ENCODE results near the gene LPCAT1.
"Not testable (repeated sequence)": the region's sequence is repeated elsewhere in the genome, so short reads cannot be mapped to it uniquely, and the experiment has no call there.

The LPCAT1 gene

DNA sequence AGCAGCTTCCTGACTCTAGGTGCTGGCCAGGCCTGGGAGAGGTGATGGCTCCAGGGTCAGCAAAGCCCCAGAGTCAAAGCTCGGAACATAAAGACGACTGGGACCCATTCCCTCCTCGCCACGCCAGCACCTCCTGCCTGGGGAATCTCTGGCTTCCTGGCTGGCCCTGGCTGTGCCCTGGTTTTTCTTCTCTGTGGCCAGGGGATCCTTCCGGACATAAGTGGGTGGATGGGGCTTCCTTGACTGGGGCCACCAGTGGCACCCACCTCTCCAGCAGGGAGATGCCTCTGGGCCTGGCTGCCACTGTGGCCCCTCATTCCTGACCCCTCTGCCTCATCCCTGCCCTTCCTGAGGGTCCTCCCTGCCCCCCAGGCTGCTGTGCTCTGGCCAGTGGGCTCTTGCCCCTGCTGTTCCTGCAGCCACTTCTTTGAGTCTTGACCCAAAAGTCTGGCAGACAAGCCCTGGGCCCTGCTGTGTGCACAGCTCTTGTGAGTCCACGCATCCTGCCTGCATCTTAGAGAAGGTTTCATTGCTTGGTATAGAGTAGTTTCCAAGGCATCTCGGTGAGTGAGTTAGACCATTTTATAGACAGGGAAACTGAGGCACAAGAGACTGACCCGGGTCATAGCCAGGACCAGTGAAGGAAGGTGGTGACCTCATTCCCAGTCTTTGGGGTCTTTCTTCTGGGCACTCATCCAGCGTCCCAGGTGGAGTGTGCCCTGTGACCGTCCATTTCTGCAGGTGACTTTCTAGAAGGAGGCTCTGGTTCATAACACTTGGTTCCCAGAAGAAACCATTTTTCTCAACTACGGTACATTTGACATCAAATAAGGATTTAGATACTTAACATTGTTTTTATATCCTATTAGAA is 17.3 kb upstream of the LPCAT1 start:
- no peak for DNase-seq (ENCODE audit: low read depth)

DNA sequence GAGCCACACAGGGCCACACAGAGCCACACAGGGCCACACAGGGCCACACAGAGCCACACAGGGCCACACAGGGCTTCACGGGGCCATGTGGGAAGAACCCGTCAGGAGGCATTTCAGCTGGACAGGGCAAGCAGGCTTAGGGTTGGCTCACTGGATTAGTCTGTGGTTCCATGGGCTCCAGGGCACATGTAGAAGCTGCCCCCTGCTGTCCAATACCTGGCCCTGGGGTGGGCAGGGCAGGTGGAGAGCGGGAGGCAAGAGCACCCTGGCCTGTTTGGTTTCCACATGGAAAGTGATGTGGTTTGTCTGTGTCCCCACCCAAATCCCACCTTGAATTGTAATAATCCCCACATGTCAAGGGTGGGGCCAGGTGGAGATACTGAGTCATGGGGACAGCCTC is 16.4 kb upstream of the LPCAT1 start:
- DNase-seq (ENCODE audit: low read depth), result no peak

- DNase-seq (ENCODE audit: low read depth), result not testable (repeated sequence)
Measured at GRCh38 chr5:1539393-1540161, 15.8 kb upstream of the LPCAT1 start.

- no peak for DNase-seq (ENCODE audit: low read depth)
Measured at GRCh38 chr5:1538741-1539392, 15.1 kb upstream of the LPCAT1 start.

- DNase-seq (ENCODE audit: low read depth), result no peak
Measured at GRCh38 chr5:1538276-1538675, 14.5 kb upstream of the LPCAT1 start.

DNA sequence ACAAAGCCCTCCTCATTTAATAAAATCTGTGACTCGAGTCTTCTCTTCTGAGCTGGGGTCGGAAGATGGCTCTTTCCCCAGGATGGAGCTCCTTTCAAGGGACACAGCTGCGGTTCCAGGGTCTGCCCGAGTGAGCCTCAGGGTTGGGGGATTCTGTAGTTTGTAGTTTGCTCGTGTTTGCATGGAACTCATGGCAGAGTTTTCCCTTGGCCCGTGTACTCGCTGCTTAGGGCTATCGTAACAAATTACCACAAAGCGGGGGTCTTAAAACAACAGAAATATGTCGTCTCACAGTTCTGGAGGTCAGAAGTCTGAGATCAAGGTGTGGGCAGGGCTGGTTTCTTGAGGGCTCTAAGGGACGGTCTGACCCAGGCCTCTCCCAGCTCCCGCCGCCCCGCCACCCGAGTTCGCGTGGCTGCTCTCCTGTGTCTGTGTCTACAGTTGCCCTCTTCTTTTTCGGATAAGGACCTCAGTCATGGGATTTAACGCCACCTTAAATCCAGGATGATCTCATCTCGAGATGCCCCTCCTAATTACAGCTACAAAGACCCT is 13.9 kb upstream of the LPCAT1 start:
- DNase-seq (ENCODE audit: low read depth), result no peak

DNA sequence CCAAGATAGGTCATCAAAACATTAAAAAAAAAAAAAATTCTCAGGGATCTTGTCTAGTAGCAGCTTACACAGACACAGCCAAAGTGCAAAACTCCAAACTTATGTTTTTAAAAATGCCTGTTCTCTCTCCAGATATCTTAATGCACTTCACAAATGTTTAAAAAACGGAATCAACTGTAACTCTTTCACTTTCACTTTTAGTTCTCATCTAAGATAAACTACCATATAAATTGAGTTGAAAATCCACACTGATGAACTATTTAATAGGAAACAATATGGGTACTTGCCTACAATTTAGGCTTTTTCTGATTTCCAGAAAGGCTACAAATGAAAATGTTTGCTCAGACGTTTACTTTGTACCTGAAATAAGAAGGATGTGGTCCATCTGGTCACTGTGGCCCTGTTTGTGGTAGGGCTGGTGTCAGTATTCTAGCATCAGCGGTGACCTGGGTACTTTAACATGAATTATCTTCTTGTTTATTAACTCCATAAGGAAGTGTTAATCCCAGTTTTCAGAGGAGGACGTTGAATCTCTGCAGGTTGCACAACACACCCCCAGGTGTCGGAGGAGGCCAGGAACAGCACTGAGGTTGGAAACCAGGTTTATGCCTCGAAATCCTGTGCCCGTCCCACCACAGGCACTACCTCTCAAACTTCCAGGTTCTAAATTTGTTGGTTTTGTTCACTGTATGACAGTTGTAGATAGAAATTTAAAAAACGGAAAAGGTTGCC is 13.3 kb upstream of the LPCAT1 start:
- no peak for DNase-seq (ENCODE audit: low read depth)

DNA sequence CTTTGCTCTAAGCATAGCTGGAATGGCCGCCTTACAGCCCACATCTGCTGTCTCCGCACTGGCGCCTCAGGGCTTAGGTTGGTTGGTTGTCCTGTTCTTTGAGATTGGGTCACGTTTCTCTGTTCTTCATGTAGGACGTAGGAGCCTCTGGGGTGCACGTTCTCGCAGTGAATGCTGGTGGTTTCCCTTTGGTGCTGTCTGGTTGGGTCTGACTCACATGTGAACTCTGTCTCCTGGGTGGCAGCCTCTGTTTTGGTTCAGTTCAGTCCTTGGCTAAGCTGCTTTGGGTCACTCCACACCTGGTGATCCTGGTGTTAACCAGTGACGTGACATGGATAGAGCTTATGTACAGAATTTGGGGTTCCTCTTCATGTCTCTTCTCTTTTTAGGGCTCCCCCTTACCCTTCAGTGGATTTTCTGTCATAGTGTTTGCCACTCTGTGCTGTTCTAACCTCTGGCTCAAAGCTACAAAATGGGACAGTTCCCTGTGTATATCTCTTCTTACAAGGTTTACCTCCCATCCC is 12.6 kb upstream of the LPCAT1 start:
- peak; percentile 67 for DNase-seq (ENCODE audit: low read depth)

DNA sequence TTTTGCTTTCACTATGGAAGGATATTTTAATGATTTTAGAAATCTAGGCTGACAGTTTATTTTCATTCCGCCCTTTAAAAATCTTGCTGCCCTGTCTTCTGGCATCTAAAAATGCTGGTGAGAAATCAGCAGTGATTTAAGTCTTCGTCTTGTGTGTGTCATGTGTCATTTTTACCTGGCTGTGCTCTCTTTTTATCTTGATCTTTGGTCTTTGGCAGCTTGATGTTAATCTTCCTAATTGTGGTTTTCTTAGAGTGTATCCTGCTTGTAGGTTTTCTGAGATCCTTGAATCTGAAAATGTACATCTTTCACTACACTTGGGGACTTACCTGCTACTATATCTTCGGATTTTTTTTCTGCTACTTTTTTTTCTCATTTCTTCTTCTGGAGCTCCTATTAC is 11.9 kb upstream of the LPCAT1 start:
- DNase-seq (ENCODE audit: low read depth), result no peak

- DNase-seq (ENCODE audit: low read depth), result no peak
Measured at GRCh38 chr5:1532384-1532783, 8.6 kb upstream of the LPCAT1 start.

DNA sequence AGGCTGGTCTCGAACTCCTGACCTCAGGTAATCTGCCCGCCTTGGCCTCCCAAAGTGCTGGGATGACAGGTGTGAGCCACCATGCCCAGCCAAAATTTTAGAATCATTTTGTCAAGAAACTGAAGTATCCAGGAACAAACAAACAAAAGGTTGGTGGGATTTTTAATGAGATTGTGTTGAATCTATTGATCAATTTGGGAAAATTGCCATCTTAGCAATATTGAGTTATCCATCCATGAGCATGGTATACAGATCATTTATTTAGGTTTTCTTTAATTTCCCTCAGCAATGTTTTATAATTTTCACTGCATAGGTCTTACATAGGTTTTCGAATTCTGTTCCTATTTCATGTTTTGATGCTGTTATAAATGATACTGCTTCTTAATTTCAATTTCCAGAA is 5.7 kb upstream of the LPCAT1 start:
- no peak for DNase-seq (ENCODE audit: low read depth)

DNA sequence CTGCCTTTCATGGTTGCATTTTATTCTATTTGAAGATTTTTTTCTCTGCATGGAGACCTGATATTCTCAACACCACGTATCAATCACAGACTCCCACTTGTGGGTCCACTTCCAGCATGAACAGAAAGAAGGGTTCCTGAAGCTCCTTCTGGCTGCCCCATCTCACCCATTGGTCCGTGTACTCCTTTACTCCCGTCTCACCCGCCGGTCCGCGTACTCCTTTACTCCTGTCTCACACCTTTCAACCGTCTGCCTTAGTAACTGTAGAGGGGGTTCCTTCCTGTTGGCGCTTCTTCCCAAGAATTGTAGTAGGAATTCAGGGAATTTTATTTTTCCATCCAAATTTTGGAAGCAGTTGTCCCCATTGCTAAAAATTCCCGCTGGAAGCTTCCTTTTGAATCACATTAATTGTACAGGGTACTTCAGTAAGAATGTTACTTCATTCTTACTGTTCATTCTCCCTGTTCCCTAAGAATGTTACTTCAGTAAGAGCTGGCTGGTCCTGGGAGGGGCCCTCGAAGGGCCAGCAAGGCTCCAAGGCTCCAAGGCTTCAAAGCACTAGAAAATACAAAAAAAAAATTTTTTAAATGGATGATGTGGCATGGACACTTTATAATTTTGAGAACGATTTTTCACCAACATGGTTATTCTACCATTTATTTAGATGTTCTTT is 3.9 kb upstream of the LPCAT1 start:
- DNase-seq (ENCODE audit: low read depth), result no peak

DNA sequence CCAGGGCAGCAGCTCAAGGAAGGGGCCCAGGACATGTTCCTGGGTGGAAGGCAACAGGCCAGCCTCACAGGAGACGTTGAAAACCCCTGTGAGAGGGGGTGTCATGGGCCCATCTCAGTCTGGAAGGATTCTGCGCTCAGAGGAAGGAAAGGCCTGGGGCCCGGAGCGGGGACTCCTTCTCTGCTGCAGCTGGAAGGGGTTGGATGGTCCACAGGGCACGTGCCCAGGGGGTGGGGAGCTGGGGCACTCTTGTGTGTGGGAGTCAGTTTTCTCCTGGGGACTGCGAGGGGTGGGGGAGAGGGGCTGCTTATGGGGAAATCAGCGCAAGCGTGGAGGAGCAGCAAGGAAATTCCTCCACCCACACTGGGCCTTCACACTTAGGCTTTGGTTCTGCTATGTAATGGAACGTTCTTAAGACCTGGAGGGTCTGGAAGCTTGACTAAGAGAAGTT is 2.9 kb upstream of the LPCAT1 start:
- no peak for DNase-seq (ENCODE audit: low read depth)

- no peak for DNase-seq (ENCODE audit: low read depth)
Measured at GRCh38 chr5:1526190-1526631, 2.5 kb upstream of the LPCAT1 start.

DNA sequence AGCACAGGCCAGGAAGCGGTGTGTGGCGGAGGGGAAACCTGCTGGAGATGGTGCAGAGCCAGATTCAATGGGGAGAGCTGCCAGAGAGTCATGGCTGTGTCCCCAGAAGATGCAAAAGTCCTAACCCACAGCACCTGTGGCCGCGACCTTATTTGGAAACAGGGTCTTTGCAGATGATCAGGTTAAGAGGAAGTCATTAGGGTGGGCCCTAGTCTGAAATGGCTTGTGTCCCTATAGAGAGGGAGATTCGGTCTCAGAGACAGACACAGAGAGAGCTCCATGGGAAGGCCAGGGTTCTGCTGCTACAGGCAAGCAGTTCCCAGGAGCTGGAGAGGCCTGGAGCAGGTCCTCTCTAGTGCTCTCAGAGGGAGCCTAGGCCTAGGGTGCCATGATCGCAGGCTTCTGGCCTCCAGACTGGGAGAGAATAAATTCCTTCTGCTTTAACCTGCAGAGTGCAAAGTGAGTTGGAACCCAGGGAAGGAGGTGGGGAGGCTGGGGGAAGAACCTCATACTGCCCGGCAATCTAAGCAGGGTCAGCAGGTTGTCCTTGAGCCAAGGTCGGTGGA is 1.9 kb upstream of the LPCAT1 start:
- DNase-seq (ENCODE audit: low read depth), result no peak

GRCh38 chr5:1524799-1525623 is 1.3 kb upstream of the LPCAT1 start:
- no peak for DNase-seq (ENCODE audit: low read depth)

DNA sequence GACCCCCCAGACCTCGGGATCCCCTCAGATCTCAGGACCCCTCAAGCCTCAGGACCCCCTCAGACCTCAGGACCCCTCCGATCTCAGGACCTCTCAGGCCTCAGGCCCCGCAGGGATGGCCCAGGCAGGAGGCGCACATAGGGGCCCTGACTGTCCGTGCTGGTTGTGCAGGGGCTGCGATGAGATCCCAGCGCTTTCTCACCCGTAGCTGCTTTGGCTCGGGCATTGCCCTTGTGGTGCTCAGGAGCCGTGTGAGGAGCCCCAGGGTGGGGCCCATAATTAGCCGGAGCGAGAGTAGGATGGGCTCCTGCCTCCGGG is 680 bp upstream of the LPCAT1 start:
- DNase-seq (ENCODE audit: low read depth), result no peak

DNA sequence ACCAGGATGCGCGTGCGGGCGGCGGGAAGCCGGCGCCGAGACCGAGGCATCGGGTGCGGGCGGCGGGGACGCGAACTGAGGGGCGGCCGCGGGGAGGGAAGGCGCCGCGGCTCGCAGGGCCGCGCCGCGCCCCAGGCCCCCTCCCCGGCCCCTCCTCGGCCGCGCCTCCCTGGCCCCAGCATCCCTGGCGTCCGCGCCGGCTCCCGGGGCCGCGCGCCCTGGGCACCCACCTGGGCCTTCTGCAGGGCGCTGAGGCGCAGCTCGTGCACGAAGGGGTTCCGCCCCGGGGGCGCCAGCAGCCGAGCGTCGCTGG is 324 bp downstream of the LPCAT1 start:
- DNase-seq (ENCODE audit: low read depth), result no peak

- no peak for DNase-seq (ENCODE audit: low read depth)
Measured at GRCh38 chr5:1522601-1523479, 920 bp downstream of the LPCAT1 start.
